NCI-H526 (cell line): Measurements from ENCODE around the gene KAT8.
"Not testable (repeated sequence)": the region's sequence is repeated elsewhere in the genome, so short reads cannot be mapped to it uniquely, and the experiment has no call there.

Experiments
- DNase-seq, 2 experiments: peaks; one replicate each; lab custom pipeline; 2025; lab: John Stamatoyannopoulos, UW

Gene KAT8

DNA sequence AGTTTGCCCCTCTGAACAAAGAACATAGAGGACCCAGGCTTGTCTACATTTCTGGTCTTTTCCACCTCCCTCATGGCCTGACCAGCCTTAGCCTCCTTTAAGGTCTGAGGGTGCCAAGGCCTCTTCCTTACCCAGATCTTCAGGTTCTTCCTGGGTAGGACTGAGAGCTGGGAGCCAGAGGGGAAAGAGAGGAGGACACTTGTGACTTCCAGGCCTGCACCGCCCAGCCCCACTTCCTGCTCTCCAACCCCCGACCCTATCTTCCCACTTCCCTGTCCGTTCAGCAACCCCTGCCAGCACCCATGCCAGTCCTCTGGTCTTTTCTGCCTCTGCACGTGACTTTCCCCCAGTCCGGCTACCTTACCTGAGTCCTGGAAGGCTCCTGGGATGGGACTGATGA lies 31.9 kb downstream of the KAT8 start:
- DNase-seq: no peak

DNA sequence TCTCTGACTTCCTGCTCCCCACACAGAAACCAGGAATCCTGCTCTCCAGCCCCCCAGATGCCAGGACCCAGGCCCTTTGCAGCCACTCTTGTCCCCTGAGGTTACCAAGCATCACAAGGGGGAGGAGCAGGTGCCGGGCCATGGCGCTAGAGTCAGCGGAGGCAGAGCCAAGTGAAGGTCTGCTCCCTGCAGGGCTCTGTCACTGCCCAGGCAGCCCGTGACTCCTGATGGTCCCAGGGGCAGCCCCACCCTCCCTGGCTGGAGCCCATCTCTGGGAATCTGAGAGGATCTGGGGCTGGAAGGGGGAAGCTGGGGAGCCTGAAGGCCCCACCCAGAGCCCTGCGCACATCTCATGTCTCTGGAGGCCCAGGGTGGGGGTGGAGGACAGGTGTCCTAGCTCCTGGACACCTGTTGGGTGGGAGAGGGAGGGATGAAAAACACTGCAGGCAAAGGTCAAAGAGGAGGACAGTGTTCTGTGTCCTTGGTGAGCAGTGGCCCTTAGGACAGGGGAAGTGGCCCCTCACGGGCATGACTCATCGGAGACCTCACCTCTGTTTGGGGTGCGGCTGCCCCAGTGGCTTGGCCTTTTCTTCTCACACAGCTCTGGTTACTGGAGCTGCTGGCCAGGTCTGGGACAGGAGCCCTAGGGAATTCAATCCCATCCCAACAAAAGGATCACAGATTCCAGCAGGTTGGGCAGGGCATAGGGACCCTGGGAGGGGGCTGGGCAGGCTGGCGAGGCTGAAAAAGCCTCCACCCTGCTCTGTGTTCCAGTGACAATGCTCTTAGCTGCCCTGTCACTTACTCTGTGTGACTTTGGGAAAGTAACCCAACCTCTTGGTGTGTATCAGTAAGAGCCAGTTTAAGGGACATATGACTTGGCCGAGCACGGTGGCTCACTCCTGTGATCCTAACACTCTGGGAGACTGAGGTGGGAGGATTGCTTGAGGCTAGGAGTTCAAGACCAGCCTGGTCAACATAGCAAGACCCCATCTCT lies 32.7 kb downstream of the KAT8 start, which contains the start of gene PRSS36:
PRSS36 (minus strand) TSS at position 173 of the 997 bp plus-strand sequence; CDS start at position 142, 31 bp downstream.
- no peak for DNase-seq

DNA sequence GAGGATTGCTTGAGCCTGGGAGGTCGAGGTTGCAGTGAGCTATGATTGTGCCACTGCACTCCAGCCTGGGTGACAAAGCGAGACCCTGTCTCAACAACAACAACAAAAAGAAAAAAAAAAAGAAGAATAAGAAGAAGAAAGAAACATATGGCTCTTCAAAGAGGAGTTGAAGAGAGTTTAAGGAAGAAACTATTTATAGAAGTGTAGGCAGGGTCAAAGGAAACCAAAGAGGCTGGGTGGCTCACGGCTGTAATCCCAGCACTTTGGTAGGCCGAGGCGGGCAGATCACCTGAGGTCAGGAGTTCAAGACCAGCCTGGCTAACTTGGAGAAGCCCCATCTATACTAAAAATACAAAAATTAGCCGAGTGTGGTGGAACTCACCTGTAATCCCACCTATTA lies 33.5 kb downstream of the KAT8 start:
- not testable (repeated sequence) for DNase-seq

DNA sequence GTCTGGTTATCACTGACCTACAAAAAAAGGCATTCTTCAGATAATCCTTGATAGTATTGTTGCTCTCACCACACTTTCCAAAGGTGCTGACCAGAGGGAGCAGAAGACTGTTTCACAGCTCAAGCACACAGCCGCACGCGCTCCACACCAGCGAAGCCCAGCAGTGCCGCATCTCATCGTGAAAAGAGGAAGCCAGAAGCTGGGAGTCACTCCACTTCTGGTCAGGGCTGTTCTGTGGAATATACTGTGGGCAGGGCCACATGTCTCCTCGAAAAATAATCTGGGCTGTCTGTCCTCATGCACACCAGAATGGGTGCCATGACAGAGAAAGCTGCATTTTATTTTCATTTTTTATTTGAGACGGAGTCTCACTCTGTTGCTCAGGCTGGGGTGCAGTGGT lies 39.7 kb downstream of the KAT8 start:
- peak in 1 of 2 experiments; percentile 18 for DNase-seq

DNA sequence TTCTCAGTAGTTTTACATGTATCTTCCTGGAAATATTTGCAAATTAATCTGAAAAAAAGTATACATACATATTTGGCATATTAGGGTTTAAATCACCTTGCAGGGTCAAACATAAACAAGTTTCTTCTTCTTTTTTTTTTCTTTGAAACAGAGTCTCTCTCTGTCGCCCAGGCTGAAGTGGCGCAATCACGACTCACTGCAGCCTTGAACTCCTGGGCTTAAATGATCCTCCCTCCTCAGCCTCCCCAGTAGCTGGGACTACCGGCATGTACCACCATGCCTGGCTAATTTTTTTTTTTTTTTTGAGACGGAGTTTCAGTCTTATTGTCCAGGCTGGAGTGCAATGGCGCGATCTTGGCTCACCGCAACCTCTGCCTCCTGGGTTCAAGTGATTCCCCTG lies 49.9 kb downstream of the KAT8 start:
- DNase-seq: no peak

DNA sequence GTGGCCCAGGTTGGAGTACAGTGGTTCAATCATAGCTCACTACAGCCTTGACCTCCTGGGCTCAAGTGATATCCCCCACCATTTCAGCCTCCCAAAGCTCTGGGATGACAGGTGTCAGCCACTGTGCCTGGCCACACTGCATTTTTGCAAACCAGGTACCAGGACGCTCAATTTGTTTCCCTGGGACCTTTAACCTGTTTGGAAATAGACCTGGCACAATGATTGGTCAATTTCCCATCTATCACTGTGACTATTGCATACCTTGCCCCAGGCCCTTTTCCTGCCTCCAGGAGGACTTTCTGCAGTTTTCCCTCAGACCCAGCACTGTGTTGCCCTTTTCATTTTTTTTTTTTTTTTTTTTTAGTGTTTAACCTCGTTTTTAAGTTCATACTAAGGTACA lies 51.4 kb downstream of the KAT8 start:
- DNase-seq: no peak

DNA sequence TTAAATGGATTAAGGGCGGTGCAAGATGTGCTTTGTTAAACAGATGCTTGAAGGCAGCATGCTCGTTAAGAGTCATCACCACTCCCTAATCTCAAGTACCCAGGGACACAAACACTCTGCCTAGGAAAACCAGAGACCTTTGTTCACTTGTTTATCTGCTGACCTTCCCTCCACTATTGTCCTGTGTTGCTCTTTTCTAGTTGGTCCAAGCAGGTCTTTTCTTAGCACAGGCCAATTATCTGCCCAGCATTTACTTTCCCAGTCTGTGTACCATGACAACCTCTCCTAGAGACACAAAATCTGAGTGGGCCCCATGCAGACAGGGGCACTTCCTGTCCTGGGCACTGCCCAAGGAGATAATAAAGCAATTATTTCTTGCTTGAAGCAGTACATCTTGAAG lies 52.6 kb downstream of the KAT8 start:
- not testable (repeated sequence) for DNase-seq

DNA sequence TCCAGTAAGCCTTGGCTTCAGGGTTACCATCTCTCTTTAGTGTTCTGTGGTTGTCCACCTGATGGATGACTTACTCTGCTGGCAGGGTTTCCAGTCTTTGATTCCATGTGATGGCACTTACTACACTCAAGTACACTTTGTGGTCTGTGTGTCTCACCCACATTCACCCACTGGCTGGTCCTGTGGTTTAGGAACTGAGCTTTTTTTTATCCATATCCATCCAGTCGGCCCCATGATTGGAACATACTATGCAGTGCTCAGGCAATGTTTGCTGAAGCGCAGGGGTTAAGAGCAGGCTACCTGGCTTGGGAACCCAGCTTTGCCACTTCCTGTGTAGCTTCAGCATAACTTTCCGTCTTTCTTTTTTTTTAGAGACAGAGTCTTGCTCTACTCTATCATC lies 59.7 kb downstream of the KAT8 start:
- no peak for DNase-seq

DNA sequence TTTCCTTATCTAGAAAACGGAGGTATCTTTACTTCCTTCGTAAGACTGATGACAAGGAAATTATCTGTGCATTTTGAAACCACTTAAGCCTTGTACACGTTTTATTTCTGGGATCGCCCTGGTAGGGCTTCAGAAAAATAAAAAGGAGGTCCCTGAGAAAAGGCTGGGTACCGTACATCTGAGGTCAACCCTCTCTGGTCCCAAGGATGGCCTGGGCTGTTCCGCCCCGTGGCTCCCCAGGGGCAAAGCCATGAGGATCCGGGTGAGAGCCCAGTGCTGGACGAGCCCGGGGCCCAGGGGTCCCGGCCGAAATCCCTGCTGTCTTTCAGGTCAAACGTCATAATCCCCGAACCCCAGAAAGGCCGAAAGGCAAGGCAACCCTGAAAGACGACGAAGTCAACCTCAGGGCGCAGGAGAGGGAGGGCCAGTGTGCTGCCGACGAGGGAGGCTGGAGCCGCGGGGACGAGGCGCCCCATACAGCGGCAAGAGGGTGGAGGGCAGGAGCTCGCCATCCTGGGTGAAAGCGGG lies 61.8 kb downstream of the KAT8 start:
- peak in 1 of 2 experiments; percentile 42 for DNase-seq

DNA sequence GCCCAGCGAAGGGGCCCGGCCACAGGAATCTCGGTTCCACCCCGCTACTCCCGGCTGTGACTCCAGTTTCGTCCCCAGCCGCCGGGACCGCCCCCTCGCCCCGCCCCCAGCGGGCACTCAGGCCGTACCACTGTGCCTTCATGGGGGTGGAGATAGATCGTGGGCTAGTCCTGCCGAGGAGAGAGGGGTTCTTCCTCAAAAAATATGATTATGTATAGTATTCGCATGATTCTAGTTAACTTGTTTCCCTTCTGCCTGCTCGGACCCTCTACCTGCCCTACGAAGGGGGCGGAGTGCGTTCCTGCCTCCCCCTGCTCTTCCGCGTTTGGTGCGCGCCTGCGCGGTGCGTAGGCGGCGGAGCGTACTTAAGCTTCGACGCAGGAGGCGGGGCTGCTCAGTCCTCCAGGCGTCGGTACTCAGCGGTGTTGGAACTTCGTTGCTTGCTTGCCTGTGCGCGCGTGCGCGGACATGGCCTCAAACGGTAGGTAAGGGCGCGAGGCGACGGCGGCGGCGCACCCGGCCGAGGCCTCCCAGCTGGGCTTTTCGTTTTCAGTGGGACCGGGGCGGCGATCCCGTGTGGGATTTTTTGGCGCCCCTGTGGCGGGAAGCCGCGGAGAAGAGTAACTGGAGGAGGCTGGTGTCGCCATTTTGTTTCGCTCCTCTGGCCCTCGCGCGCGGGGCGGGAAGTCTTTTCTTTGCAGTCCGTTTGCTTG lies 62.4 kb downstream of the KAT8 start, which contains the start of gene FUS:
FUS (plus strand) TSS at position 393 of the 713 bp plus-strand sequence; CDS start at position 469, 76 bp downstream.
- DNase-seq: peak; percentile 72 to 92
